Suprapubic skin (tissue), 4 donors: ENCODE data around the gene PNLIPRP2.

ENCODE experiments used
- POLR2A ChIP-seq, 2 donors: fragments of 450-650 bp; IDR thresholded peaks; one replicate each; pipeline ENCODE4 v1.6.1; 2017; ENCODE audit warnings: antibody characterized with exemption in 2 of 2, mild to moderate bottlenecking in 2 of 2, moderate library complexity in 2 of 2
- POLR2AphosphoS5 ChIP-seq, 3 donors: sonication (generic); formaldehyde crosslinking; IDR thresholded peaks; one replicate each; pipeline ENCODE4 v1.6.1; 2017; ENCODE audit warnings: antibody characterized with exemption in 3 of 3
- TF ChIP-seq, protein P1 (sequence below), 2 donors: fragments of 200-600 bp in 1 of 2; fragments of 450-650 bp in 1 of 2; sonication (generic) in 1 of 2; IDR thresholded peaks; one replicate each; pipeline ENCODE4 v1.5.1; 2016 to 2019; ENCODE audit warnings: antibody characterized with exemption in 2 of 2, mild to moderate bottlenecking in 1 of 2, moderate library complexity in 1 of 2

GRCh38 chr10:116657863-116658551, 37.3 kb downstream of the PNLIPRP2 start:
- TF ChIP-seq, protein P1, sequence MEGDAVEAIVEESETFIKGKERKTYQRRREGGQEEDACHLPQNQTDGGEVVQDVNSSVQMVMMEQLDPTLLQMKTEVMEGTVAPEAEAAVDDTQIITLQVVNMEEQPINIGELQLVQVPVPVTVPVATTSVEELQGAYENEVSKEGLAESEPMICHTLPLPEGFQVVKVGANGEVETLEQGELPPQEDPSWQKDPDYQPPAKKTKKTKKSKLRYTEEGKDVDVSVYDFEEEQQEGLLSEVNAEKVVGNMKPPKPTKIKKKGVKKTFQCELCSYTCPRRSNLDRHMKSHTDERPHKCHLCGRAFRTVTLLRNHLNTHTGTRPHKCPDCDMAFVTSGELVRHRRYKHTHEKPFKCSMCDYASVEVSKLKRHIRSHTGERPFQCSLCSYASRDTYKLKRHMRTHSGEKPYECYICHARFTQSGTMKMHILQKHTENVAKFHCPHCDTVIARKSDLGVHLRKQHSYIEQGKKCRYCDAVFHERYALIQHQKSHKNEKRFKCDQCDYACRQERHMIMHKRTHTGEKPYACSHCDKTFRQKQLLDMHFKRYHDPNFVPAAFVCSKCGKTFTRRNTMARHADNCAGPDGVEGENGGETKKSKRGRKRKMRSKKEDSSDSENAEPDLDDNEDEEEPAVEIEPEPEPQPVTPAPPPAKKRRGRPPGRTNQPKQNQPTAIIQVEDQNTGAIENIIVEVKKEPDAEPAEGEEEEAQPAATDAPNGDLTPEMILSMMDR (IDR thresholded peaks at IDR 0.05) = no peak
- TF ChIP-seq POLR2AphosphoS5 (IDR thresholded peaks at IDR 0.05) (no peak), POLR2A (IDR thresholded peaks at IDR 0.05) (no peak)
